H9 (cell line): ENCODE data around the gene FXYD3. TPM values are rescaled to one million over a fixed set of nuclear protein-coding genes. Genes with fewer than 3 reads are reported as not detected.

Source experiments
- DNase-seq: peaks from one replicate; pipeline ENCODE4 v3.0.0-alpha.2; 2017
- H2AFZ ChIP-seq: one replicate; pipeline ENCODE4 v1.6.1; 2013; ENCODE audit warnings: mild to moderate bottlenecking, low read length, control low read depth, moderate library complexity
- H2AK5ac ChIP-seq: 2 replicates; pipeline ENCODE4 v1.6.1; 2013; ENCODE audit warnings: low read length, control low read depth, mixed read lengths; ENCODE audit not compliant: insufficient read length
- H2BK120ac ChIP-seq: one replicate; pipeline ENCODE4 v1.6.1; 2013; ENCODE audit warnings: low read depth, mild to moderate bottlenecking, low read length, control low read depth, inconsistent platforms; ENCODE audit not compliant: poor library complexity, severe bottlenecking
- H2BK12ac ChIP-seq: 2 replicates; pipeline ENCODE4 v1.6.1; 2013; ENCODE audit warnings: low read length, control low read depth, mixed read lengths, low read depth; ENCODE audit not compliant: insufficient read length
- H2BK15ac ChIP-seq: 2 replicates; pipeline ENCODE4 v1.6.1; 2013; ENCODE audit warnings: low read depth, low read length, control low read depth
- H2BK20ac ChIP-seq: one replicate; pipeline ENCODE4 v1.6.1; 2013; ENCODE audit warnings: low read depth, mild to moderate bottlenecking, low read length, control low read depth, inconsistent platforms; ENCODE audit not compliant: poor library complexity, severe bottlenecking
- H2BK5ac ChIP-seq: 2 replicates; pipeline ENCODE4 v1.6.1; 2013; ENCODE audit warnings: low read length, control low read depth, mixed read lengths; ENCODE audit not compliant: insufficient read length
- H3K14ac ChIP-seq: 2 replicates; pipeline ENCODE4 v1.6.1; 2013; ENCODE audit warnings: low read length, control low read depth; ENCODE audit not compliant: insufficient read depth
- H3K18ac ChIP-seq: 2 replicates; pipeline ENCODE4 v1.6.1; 2013; ENCODE audit warnings: low read depth, mild to moderate bottlenecking, mixed read lengths, low read length, control low read depth; ENCODE audit not compliant: insufficient read length
- H3K23ac ChIP-seq: 2 replicates; pipeline ENCODE4 v1.6.1; 2013; ENCODE audit warnings: low read length, control low read depth, mixed read lengths, low read depth; ENCODE audit not compliant: insufficient read length
- H3K23me2 ChIP-seq: 2 replicates; pipeline ENCODE4 v1.6.1; 2013; ENCODE audit warnings: low read depth, mild to moderate bottlenecking, mixed read lengths, low read length, control low read depth; ENCODE audit not compliant: insufficient read length, poor library complexity, severe bottlenecking
- H3K27ac ChIP-seq: 2 replicates; pipeline ENCODE4 v1.5.1; 2013; ENCODE audit warnings: low read length, control low read depth, mixed read lengths, low read depth; ENCODE audit not compliant: insufficient read length
- H3K27me3 ChIP-seq: 2 replicates; pipeline ENCODE4 v1.6.1; 2013; ENCODE audit warnings: low read length, control low read depth, inconsistent platforms; ENCODE audit not compliant: insufficient read depth
- H3K4ac ChIP-seq: 2 replicates; pipeline ENCODE4 v1.6.1; 2013; ENCODE audit warnings: low read depth, mild to moderate bottlenecking, control low read depth, inconsistent platforms, low read length, moderate library complexity
- H3K4me1 ChIP-seq: 2 replicates; pipeline ENCODE4 v1.6.1; 2013; ENCODE audit warnings: low read length, control low read depth, inconsistent platforms; ENCODE audit not compliant: insufficient read depth
- H3K4me2 ChIP-seq: 2 replicates; pipeline ENCODE4 v1.6.1; 2013; ENCODE audit warnings: low read length, control low read depth, mixed read lengths; ENCODE audit not compliant: insufficient read length, insufficient read depth
- H3K56ac ChIP-seq: 2 replicates; pipeline ENCODE4 v1.6.1; 2013; ENCODE audit warnings: low read depth, mild to moderate bottlenecking, mixed read lengths, low read length, control low read depth; ENCODE audit not compliant: insufficient read length
- H3K79me1 ChIP-seq: 2 replicates; pipeline ENCODE4 v1.6.1; 2013; ENCODE audit warnings: low read depth, mild to moderate bottlenecking, moderate library complexity, low read length, control low read depth, inconsistent platforms; ENCODE audit not compliant: insufficient read depth, poor library complexity, severe bottlenecking
- H3K79me2 ChIP-seq: 2 replicates; pipeline ENCODE4 v1.6.1; 2013; ENCODE audit warnings: low read length, control low read depth, inconsistent platforms; ENCODE audit not compliant: insufficient read depth
- H3K9ac ChIP-seq: 2 replicates; pipeline ENCODE4 v1.6.1; 2013; ENCODE audit warnings: low read length, control low read depth, mixed read lengths; ENCODE audit not compliant: insufficient read length; ENCODE audit errors: extremely low read depth
- H3K9me3 ChIP-seq: one replicate; pipeline ENCODE4 v1.6.1; 2013; ENCODE audit warnings: low read depth, low read length, inconsistent platforms; ENCODE audit not compliant: control insufficient read depth
- H3T11ph ChIP-seq: one replicate; pipeline ENCODE4 v1.6.1; 2013; ENCODE audit warnings: mild to moderate bottlenecking, low read length, control low read depth, inconsistent platforms
- H4K20me1 ChIP-seq: one replicate; pipeline ENCODE4 v1.6.1; 2013; ENCODE audit not compliant: control insufficient read depth, insufficient read length, insufficient read depth
- H4K5ac ChIP-seq: 2 replicates; pipeline ENCODE4 v1.6.1; 2013; ENCODE audit warnings: low read depth, mild to moderate bottlenecking, mixed read lengths, low read length, control low read depth; ENCODE audit not compliant: insufficient read length
- H4K8ac ChIP-seq: replicated peaks from 2 replicates; pipeline ENCODE4 v1.6.1; 2013; ENCODE audit warnings: low read length, control low read depth, mixed read lengths, low read depth; ENCODE audit not compliant: insufficient read length
- H4K91ac ChIP-seq: 2 replicates; pipeline ENCODE4 v1.6.1; 2013; ENCODE audit warnings: low read depth, mild to moderate bottlenecking, moderate library complexity, mixed read lengths, low read length, control low read depth; ENCODE audit not compliant: insufficient read length
- H3K27ac Mint-ChIP-seq, 3 experiments: 2 replicates in 2 of 3; 3 replicates in 1 of 3; pipeline ENCODE4 v1.8.0; 2020 to 2021; ENCODE audit warnings: mixed read lengths in 3 of 3, mild to moderate bottlenecking in 1 of 3, moderate library complexity in 1 of 3
- H3K27me3 Mint-ChIP-seq: 2 replicates; pipeline ENCODE4 v1.8.0; 2021; ENCODE audit warnings: low read depth, mild to moderate bottlenecking, moderate library complexity, mixed read lengths
- H3K36me3 Mint-ChIP-seq, 3 experiments: 2 replicates in 2 of 3; 3 replicates in 1 of 3; pipeline ENCODE4 v1.8.0; 2020 to 2021; ENCODE audit warnings: low read depth in 3 of 3, mixed read lengths in 3 of 3; ENCODE audit not compliant: insufficient read depth in 1 of 3
- H3K4me1 Mint-ChIP-seq, 2 experiments: 2 replicates each; pipeline ENCODE4 v1.8.0; 2020; ENCODE audit warnings: mixed read lengths in 2 of 2
- H3K4me3 Mint-ChIP-seq, 2 experiments: 2 replicates in 1 of 2; 3 replicates in 1 of 2; pipeline ENCODE4 v1.8.0; 2020 to 2021; ENCODE audit warnings: mild to moderate bottlenecking in 2 of 2, mixed read lengths in 2 of 2, moderate library complexity in 1 of 2
- H3K9me3 Mint-ChIP-seq, 2 experiments: 2 replicates in 1 of 2; 3 replicates in 1 of 2; pipeline ENCODE4 v1.8.0; 2020; ENCODE audit warnings: mild to moderate bottlenecking in 2 of 2, mixed read lengths in 2 of 2, moderate library complexity in 1 of 2
- CTCF ChIP-seq: fragments of 200-600 bp; sonication (generic); conservative IDR thresholded peaks from 3 replicates; pipeline ENCODE4 v1.8.0; 2021; ENCODE audit warnings: antibody characterized with exemption, mild to moderate bottlenecking
- WGBS: extraction: QIAGEN DNeasy Blood & Tissue Kit; methylation state at CpG from one replicate; pipeline ENCODE4 v1.1.7; 2013; ENCODE audit warnings: missing lambda C conversion rate, low lambda C conversion rate, mixed read lengths; ENCODE audit not compliant: insufficient read length; ENCODE audit errors: extremely low coverage; 5-methylcytosine and 5-hydroxymethylcytosine counted together
- total RNA-seq: library from RNA; stranded (reverse); gene quantifications from 2 replicates; pipeline ENCODE4 v1.2.1, GENCODE V29; 2021

The FXYD3 gene
- total RNA-seq, 1 experiment from 2014 or later = 1.5 TPM

- Histone ChIP-seq H4K8ac (no peak overlapping the region), H4K20me1 (no peaks in the 10 kb centered on the region), H2BK15ac (no peak overlapping the region), H3K27ac (no peak overlapping the region), H3K79me1 (no peaks in the 10 kb centered on the region), H2BK20ac (no peak overlapping the region), H3K27me3 (no peaks in the 10 kb centered on the region), H3K9me3 (no peaks in the 10 kb centered on the region), H3K4me2 (no peak overlapping the region), H3T11ph (no peak overlapping the region), H2AFZ (no peak overlapping the region), H3K9ac (no peak overlapping the region), H3K23ac (no peak overlapping the region), H2BK12ac (no peak overlapping the region), H2BK120ac (no peak overlapping the region), H3K23me2 (no peaks in the 10 kb centered on the region), H4K91ac (no peak overlapping the region), H3K4ac (no peak overlapping the region), H3K14ac (no peak overlapping the region; the same call in 1 of the 2 replicates), H3K4me1 (peaks cover 1% of the 10 kb centered on the region; the same call in 1 of the 2 replicates), H2AK5ac (no peak overlapping the region), H4K5ac (no peak overlapping the region), H3K18ac (no peak overlapping the region), H2BK5ac (no peak overlapping the region), H3K56ac (no peak overlapping the region), H3K79me2 (no peaks in the 10 kb centered on the region)
- H3K9me3 Mint-ChIP-seq = peaks cover 3 to 4% of the 10 kb centered on the region in 2 experiments; a peak in 3 of 5 replicates
- WGBS = no CpG with 5 or more reads among the region's 21 CpGs
- peaks cover under 1 to 7% of the 10 kb centered on the region in 2 experiments for H3K4me1 Mint-ChIP-seq
- H3K4me3 Mint-ChIP-seq = no peak overlapping the region
- no peaks in the 10 kb centered on the region; a peak in 1 of 7 replicates for H3K36me3 Mint-ChIP-seq
- no peak for DNase-seq
- no peak overlapping the region for H3K27ac Mint-ChIP-seq
- peaks cover 6% of the 10 kb centered on the region for H3K27me3 Mint-ChIP-seq
- no peak for TF ChIP-seq CTCF
Observed at GRCh38 chr19:35074426-35075201, 41.0 kb upstream of the FXYD3 start.
